Natural killer cell treated with Interleukin-12 subunit alpha and Interleukin-12 subunit beta and Interleukin-15 and Interleukin-18, amount 100 ng/mL, for 72 hours (primary cell): Measurements from ENCODE around the gene PPP1R3C. TPM values are rescaled to one million over a fixed set of nuclear protein-coding genes. Genes with fewer than 3 reads are reported as not detected.

Experiments
- ATAC-seq, 2 donors: fragments of 150-1000 bp; cut with Tn5 transposase in 1 of 2; sonication (Bioruptor Pico), chemical (Tn5 transposase) in 1 of 2; 2 replicates each; pipeline ENCODE4 v1.10.0; 2021
- DNase-seq: peaks from one replicate; pipeline ENCODE4 v3.0.0; 2022; ENCODE audit warnings: low spot score
- H3K27ac Mint-ChIP-seq, 2 donors: 1 replicate in 1 of 2; 2 replicates in 1 of 2; pipeline ENCODE4 v1.8.0; 2022; ENCODE audit warnings: mixed read lengths in 2 of 2, mild to moderate bottlenecking in 1 of 2, moderate library complexity in 1 of 2
- H3K27me3 Mint-ChIP-seq, 2 donors: 1 replicate in 1 of 2; 2 replicates in 1 of 2; pipeline ENCODE4 v1.8.0; 2022; ENCODE audit warnings: mixed read lengths in 2 of 2
- H3K36me3 Mint-ChIP-seq: one replicate; pipeline ENCODE4 v1.8.0; 2022; ENCODE audit warnings: mixed read lengths
- H3K4me1 Mint-ChIP-seq, 2 donors: 1 replicate in 1 of 2; 2 replicates in 1 of 2; pipeline ENCODE4 v1.8.0; 2022; ENCODE audit warnings: low read depth in 2 of 2, mixed read lengths in 2 of 2, mild to moderate bottlenecking in 1 of 2
- H3K4me3 Mint-ChIP-seq: one replicate; pipeline ENCODE4 v1.8.0; 2022; ENCODE audit warnings: mixed read lengths
- H3K9me3 Mint-ChIP-seq: 2 replicates; pipeline ENCODE4 v1.8.0; 2022; ENCODE audit warnings: mixed read lengths
- total RNA-seq, 2 donors: library from RNA; stranded (reverse); gene quantifications; one replicate each; pipeline ENCODE4 v1.2.3, GENCODE V29; 2022

Gene PPP1R3C
- total RNA-seq, 2 donors from 2014 or later = not detected

DNA sequence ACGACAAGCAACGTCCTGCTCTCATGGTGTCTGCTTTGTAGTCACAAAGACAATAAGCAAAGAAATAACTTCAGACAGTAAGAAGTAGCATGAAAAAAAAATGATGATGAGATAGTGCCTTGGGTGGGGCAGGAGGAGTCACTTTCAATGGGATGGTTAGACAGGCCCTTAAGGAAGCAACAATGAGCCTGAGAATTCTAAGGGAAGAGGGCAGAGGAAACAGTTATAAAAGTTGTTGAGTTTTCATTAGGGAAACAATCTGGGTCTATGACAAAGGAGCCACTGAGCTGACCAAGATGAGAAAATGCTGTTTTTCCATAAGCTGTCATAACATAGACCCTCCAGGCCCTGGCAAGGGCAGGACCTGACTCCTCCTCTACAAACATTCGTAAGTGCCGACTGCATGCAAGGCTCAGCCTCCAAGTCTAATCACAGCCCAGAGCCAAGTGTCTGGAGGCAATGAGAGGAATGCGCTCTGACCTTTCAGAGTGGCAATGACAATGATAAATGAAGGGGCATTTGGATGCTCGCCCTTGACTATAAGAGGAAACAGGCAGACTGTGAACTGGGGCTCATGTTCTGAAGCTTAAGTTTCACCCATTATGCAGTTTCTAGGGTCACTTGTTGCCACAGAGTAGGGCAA lies 43.7 kb downstream of the PPP1R3C start:
- DNase-seq (no peak), ATAC-seq (no peak)
- Mint-ChIP-seq H3K4me3 (no peak overlapping the region), H3K4me1 (no peaks in the 10 kb centered on the region), H3K27ac (no peak overlapping the region), H3K27me3 (peaks cover 11 to 27% of the 10 kb centered on the region in 2 donors), H3K36me3 (no peaks in the 10 kb centered on the region), H3K9me3 (no peaks in the 10 kb centered on the region)

DNA sequence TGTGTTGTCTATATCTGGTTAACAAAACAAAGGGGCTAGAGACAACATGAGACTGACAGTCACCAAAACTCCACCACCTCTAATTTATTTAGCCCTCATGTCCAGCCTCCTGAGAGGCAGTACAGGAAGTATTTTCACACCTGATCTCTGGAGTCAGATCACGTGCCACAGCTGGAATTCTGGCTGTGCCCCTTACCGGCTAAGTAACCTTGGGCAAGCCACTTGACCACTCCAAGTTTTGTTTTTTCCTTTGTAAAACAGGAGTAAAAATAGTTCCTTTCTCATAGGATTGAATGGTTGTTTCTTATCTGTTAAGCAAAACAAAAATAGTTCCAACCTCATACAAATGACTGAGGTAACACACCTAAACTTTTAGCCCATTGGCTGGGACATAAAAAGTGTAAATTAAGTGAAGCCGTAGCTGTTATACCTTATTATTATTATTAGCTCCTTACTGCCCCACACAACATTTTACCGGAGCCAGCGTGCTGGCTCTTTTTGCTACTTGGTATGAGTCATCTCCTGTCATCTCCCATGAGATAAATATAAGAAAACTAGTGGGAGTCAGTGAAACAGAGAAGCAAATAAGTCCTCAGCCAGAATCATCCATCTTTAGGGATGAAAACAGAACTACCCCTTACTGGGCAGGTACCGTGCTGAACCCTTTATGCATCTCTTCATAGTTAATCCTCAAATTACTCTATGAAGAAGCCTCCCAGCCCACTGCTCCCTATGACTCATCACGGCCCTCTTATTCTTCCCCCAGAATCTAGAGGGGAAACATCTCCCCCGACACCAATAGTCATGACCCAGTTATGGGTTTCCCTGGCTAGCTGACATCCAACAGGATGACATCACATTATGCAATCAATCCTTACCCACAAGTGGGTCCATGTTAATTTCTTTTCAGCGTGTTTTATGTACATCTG lies 44.9 kb downstream of the PPP1R3C start:
- Mint-ChIP-seq H3K36me3 (no peaks in the 10 kb centered on the region), H3K4me3 (no peak overlapping the region), H3K27ac (no peak overlapping the region), H3K4me1 (no peaks in the 10 kb centered on the region), H3K27me3 (peaks cover 11 to 15% of the 10 kb centered on the region in 2 donors), H3K9me3 (no peaks in the 10 kb centered on the region)
- no peak for DNase-seq
- ATAC-seq = no peak

DNA sequence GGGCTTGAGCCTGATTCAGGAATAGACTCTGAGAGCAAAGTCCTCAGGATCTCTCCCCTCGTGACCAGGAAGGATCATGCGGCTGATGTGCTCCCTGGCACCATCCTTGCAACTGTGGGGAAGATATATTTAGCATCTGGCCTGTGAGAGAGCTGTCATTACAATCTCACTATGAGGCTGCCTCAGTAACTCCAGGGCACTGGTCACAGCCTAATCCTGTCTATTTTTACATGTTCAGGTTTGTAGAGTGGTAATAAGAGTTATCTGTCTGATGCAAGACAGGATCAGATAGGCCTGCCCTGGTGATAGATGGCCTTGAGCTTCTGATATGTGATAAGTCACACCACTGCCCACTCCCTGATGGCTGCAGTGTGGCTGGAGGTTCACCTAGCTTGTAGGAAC lies 50.7 kb downstream of the PPP1R3C start:
- Mint-ChIP-seq H3K27me3 (peaks cover 9 to 16% of the 10 kb centered on the region in 2 donors), H3K4me3 (no peak overlapping the region), H3K27ac (no peak overlapping the region), H3K4me1 (no peaks in the 10 kb centered on the region), H3K9me3 (no peaks in the 10 kb centered on the region), H3K36me3 (no peaks in the 10 kb centered on the region)
- ATAC-seq = no peak
- no peak for DNase-seq

DNA sequence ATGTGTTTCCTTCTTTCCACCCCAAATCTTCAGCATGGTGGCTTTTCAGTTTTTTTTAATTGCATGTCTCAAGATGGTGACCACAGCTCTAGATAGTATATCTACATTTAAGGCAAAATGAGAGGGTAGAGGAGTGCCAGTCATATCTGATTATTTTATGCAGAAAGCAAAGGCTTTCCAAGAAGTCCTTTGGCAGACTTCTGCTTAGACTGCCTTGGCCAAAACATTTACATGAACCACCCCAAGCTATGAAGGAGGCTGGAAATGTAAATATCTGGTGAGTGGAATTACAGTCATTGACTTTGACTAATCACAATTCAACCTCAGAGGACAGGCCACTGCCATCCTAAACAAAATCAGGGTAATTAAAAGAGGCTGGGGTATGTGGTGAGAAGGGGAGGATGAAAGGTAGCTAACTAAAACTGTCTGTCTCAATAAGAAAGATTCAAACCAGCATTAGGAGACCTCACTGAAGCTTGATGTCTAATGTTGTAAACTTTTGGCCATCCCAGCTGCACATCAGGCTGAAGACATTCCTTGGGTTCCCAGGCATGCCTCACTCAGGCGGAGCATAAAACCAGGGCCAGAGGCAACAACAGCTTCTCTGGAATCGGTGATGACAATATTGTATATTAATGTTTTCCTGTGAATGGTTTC lies 53.4 kb downstream of the PPP1R3C start:
- no peaks in the 10 kb centered on the region for H3K36me3 Mint-ChIP-seq
- ATAC-seq (no peak), DNase-seq (no peak)
- peaks cover 8 to 11% of the 10 kb centered on the region in 2 donors for H3K27me3 Mint-ChIP-seq
- no peak overlapping the region for H3K4me3 Mint-ChIP-seq
- H3K9me3 Mint-ChIP-seq = no peaks in the 10 kb centered on the region
- H3K4me1 Mint-ChIP-seq = no peaks in the 10 kb centered on the region
- H3K27ac Mint-ChIP-seq = no peak overlapping the region

Other genes starting within 250 kb of the PPP1R3C start
- 1 to 10 TPM; 1.7 to 3.2 TPM for gene HECTD2, start 222.7 kb downstream of the PPP1R3C start, total RNA-seq
- gene TNKS2, start 165.4 kb upstream of the PPP1R3C start, total RNA-seq = 10 to 100 TPM; 22.5 to 31.7 TPM